ENCODE data around the gene PPP1R7. TPM values are rescaled to one million over a fixed set of nuclear protein-coding genes. Genes with fewer than 3 reads are reported as not detected.

PPP1R7 gene
- total RNA-seq, 6 donors from 2014 or later, result 38.8 to 76.1 (median 57.7) TPM

- no peak for ATAC-seq (ENCODE audit: low FRiP score in 2 of 2)
- no peak overlapping the region for H3K4me3 ChIP-seq
- no peaks in the 10 kb centered on the region for H3K27me3 ChIP-seq
- peaks cover 0 to 9% (median 1%) of the 10 kb centered on the region in 4 donors for H3K36me3 ChIP-seq
- DNase-seq, result no peak
- no peak overlapping the region for H3K27ac ChIP-seq
- no peak for TF ChIP-seq CTCF (IDR thresholded peaks at IDR 0.05)
- TF ChIP-seq EP300 (IDR thresholded peaks at IDR 0.05), result no peak
- no peak for TF ChIP-seq POLR2AphosphoS5 (IDR thresholded peaks at IDR 0.05)
- TF ChIP-seq POLR2A (IDR thresholded peaks at IDR 0.05), result no peak
- WGBS, 2 donors, result 98 to 99% methylated on average over 7 of the region's 7 CpGs
- H3K9me3 ChIP-seq, result no peaks in the 10 kb centered on the region
- no peaks in the 10 kb centered on the region for H3K4me1 ChIP-seq
Observed at GRCh38 chr2:241131531-241131930, 18.7 kb upstream of the PPP1R7 start.

GRCh38 chr2:241132538-241133435, 17.5 kb upstream of the PPP1R7 start:
- no peaks in the 10 kb centered on the region for H3K9me3 ChIP-seq
- no peaks in the 10 kb centered on the region for H3K27me3 ChIP-seq
- no peak overlapping the region for H3K4me3 ChIP-seq
- peaks cover 0 to 15% (median 4%) of the 10 kb centered on the region in 4 donors for H3K36me3 ChIP-seq
- DNase-seq (no peak), ATAC-seq (ENCODE audit: low FRiP score in 2 of 2) (no peak)
- no peak for TF ChIP-seq POLR2AphosphoS5 (IDR thresholded peaks at IDR 0.05)
- TF ChIP-seq POLR2A (IDR thresholded peaks at IDR 0.05), result no peak
- no peak for TF ChIP-seq CTCF (IDR thresholded peaks at IDR 0.05)
- TF ChIP-seq EP300 (IDR thresholded peaks at IDR 0.05), result no peak
- no peaks in the 10 kb centered on the region for H3K4me1 ChIP-seq
- 94% methylated on average over 14 of the region's 14 CpGs for WGBS, 2 donors
- no peak overlapping the region for H3K27ac ChIP-seq

GRCh38 chr2:241133436-241133820, 16.8 kb upstream of the PPP1R7 start:
- H3K27me3 ChIP-seq, result no peaks in the 10 kb centered on the region
- peaks cover 0 to 19% (median 7%) of the 10 kb centered on the region in 4 donors for H3K36me3 ChIP-seq
- H3K4me3 ChIP-seq, result no peak overlapping the region
- no peak for TF ChIP-seq POLR2A (IDR thresholded peaks at IDR 0.05)
- no peak for TF ChIP-seq EP300 (IDR thresholded peaks at IDR 0.05)
- no peak for TF ChIP-seq POLR2AphosphoS5 (IDR thresholded peaks at IDR 0.05)
- no peak for DNase-seq
- 97% methylated on average over 9 to 10 of the region's 10 CpGs for WGBS, 2 donors
- no peaks in the 10 kb centered on the region for H3K9me3 ChIP-seq
- no peak for ATAC-seq (ENCODE audit: low FRiP score in 2 of 2)
- H3K27ac ChIP-seq, result no peak overlapping the region
- no peaks in the 10 kb centered on the region for H3K4me1 ChIP-seq

- Histone ChIP-seq H3K27me3 (no peaks in the 10 kb centered on the region), H3K4me3 (no peak overlapping the region), H3K4me1 (no peaks in the 10 kb centered on the region), H3K9me3 (no peaks in the 10 kb centered on the region), H3K27ac (no peak overlapping the region), H3K36me3 (peaks cover 0 to 19% (median 8%) of the 10 kb centered on the region in 4 donors)
- DNase-seq, result no peak
- no peak for ATAC-seq (ENCODE audit: low FRiP score in 2 of 2)
- 88 to 94% methylated on average over 5 to 7 of the region's 7 CpGs for WGBS, 2 donors
- TF ChIP-seq EP300 (IDR thresholded peaks at IDR 0.05) (no peak), POLR2A (IDR thresholded peaks at IDR 0.05) (no peak), CTCF (IDR thresholded peaks at IDR 0.05) (no peak), POLR2AphosphoS5 (IDR thresholded peaks at IDR 0.05) (no peak)
Observed at GRCh38 chr2:241134711-241135110, 15.6 kb upstream of the PPP1R7 start.

- H3K9me3 ChIP-seq, result no peaks in the 10 kb centered on the region
- ATAC-seq (ENCODE audit: low FRiP score in 2 of 2) (peak in 1 of 2 donors; percentile 2), DNase-seq (no peak)
- no peak for TF ChIP-seq CTCF (IDR thresholded peaks at IDR 0.05)
- no peak for TF ChIP-seq POLR2A (IDR thresholded peaks at IDR 0.05)
- no peak for TF ChIP-seq EP300 (IDR thresholded peaks at IDR 0.05)
- TF ChIP-seq POLR2AphosphoS5 (IDR thresholded peaks at IDR 0.05), result no peak
- H3K27me3 ChIP-seq, result no peaks in the 10 kb centered on the region
- H3K27ac ChIP-seq, result no peak overlapping the region
- peaks cover 0 to 19% (median 9%) of the 10 kb centered on the region in 4 donors for H3K36me3 ChIP-seq
- WGBS, 2 donors, result 87 to 89% methylated on average over 9 of the region's 9 CpGs
- H3K4me1 ChIP-seq, result no peaks in the 10 kb centered on the region
- no peak overlapping the region for H3K4me3 ChIP-seq
Observed at GRCh38 chr2:241135737-241136136, 14.5 kb upstream of the PPP1R7 start.
